Mesendoderm (in vitro differentiated cells): ENCODE results near the gene TMEM117.

Experiments
- DNase-seq: peaks from one replicate; pipeline ENCODE4 v3.0.0; 2013
- H2AK5ac ChIP-seq: 2 replicates; pipeline ENCODE4 v1.6.1; 2013; ENCODE audit warnings: low read length, inconsistent platforms
- H2BK120ac ChIP-seq: 2 replicates; pipeline ENCODE4 v1.6.1; 2013; ENCODE audit warnings: low read depth, mild to moderate bottlenecking, low read length, moderate library complexity, mixed read lengths
- H2BK15ac ChIP-seq: replicated peaks from 2 replicates; pipeline ENCODE4 v1.6.1; 2013; ENCODE audit warnings: low read depth, mild to moderate bottlenecking, moderate library complexity
- H2BK5ac ChIP-seq: 2 replicates; pipeline ENCODE4 v1.6.1; 2013; ENCODE audit warnings: low read length, inconsistent platforms
- H3K18ac ChIP-seq: 2 replicates; pipeline ENCODE4 v1.6.1; 2013; ENCODE audit warnings: mild to moderate bottlenecking, low read length, mixed read lengths
- H3K23ac ChIP-seq: one replicate; pipeline ENCODE4 v1.6.1; 2013; ENCODE audit warnings: low read length
- H3K27ac ChIP-seq: 2 replicates; pipeline ENCODE4 v1.5.1; 2013; ENCODE audit warnings: low read depth, mild to moderate bottlenecking, inconsistent platforms, low read length, moderate library complexity
- H3K27me3 ChIP-seq: 2 replicates; pipeline ENCODE4 v1.6.1; 2013; ENCODE audit warnings: low read length, control low read depth, mild to moderate bottlenecking, inconsistent platforms; ENCODE audit not compliant: insufficient read depth, poor library complexity
- H3K36me3 ChIP-seq: 2 replicates; pipeline ENCODE4 v1.6.1; 2013; ENCODE audit warnings: low read length, inconsistent platforms; ENCODE audit not compliant: control insufficient read depth, insufficient read depth
- H3K4ac ChIP-seq: one replicate; pipeline ENCODE4 v1.6.1; 2013; ENCODE audit warnings: low read depth, mild to moderate bottlenecking, low read length, moderate library complexity
- H3K4me1 ChIP-seq: 2 replicates; pipeline ENCODE4 v1.6.1; 2013; ENCODE audit warnings: low read depth, low read length, inconsistent platforms; ENCODE audit not compliant: control insufficient read depth
- H3K4me2 ChIP-seq: 2 replicates; pipeline ENCODE4 v1.6.1; 2013; ENCODE audit warnings: low read length
- H3K4me3 ChIP-seq: 2 replicates; pipeline ENCODE4 v1.5.1; 2013; ENCODE audit warnings: mild to moderate bottlenecking, low read length
- H3K56ac ChIP-seq: one replicate; pipeline ENCODE4 v1.6.1; 2013; ENCODE audit warnings: low read length
- H3K79me1 ChIP-seq: 2 replicates; pipeline ENCODE4 v1.6.1; 2013; ENCODE audit warnings: low read length, inconsistent platforms
- H3K79me2 ChIP-seq: 2 replicates; pipeline ENCODE4 v1.6.1; 2013; ENCODE audit warnings: mild to moderate bottlenecking, low read length; ENCODE audit not compliant: control insufficient read depth, insufficient read depth
- H3K9ac ChIP-seq: 2 replicates; pipeline ENCODE4 v1.6.1; 2013; ENCODE audit warnings: low read length, inconsistent platforms
- H4K5ac ChIP-seq: one replicate; pipeline ENCODE4 v1.6.1; 2013; ENCODE audit warnings: low read length
- H4K8ac ChIP-seq: one replicate; pipeline ENCODE4 v1.6.1; 2013; ENCODE audit warnings: low read depth, mild to moderate bottlenecking, control low read depth, low read length, moderate library complexity
- WGBS: extraction: QIAGEN DNeasy Blood & Tissue Kit; methylation state at CpG from one replicate; pipeline ENCODE4 v1.1.7; 2013; ENCODE audit warnings: low lambda C conversion rate, missing lambda C conversion rate; ENCODE audit not compliant: insufficient coverage; ENCODE audit errors: extremely low coverage; 5-methylcytosine and 5-hydroxymethylcytosine counted together

TMEM117 gene

DNA sequence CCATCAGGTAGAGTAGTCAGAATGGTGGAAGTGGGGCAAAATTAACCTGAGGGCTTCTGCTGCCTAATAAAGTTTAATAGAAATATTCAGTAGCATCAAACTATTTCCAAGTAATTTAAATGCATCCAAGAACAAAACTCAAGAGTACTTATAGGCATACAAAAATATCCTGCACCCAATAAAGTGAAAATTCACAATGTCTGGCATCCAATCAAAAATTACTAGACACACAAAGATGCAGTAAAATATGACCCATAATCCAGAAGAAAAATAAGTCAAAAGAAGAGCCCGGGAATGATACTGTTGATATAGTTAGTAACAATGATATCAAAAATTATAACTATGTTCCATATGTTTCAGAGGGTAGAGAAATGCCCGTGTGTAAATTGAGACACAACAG lies 95.3 kb downstream of the TMEM117 start:
- no peaks in the 10 kb centered on the region for H3K4me1 ChIP-seq
- no peak overlapping the region for H3K4ac ChIP-seq
- no peaks in the 10 kb centered on the region for H3K79me2 ChIP-seq
- H3K79me1 ChIP-seq = no peaks in the 10 kb centered on the region
- H2BK15ac ChIP-seq = no peak overlapping the region
- no peak for DNase-seq
- no peak overlapping the region for H3K27ac ChIP-seq
- H3K56ac ChIP-seq = no peak overlapping the region
- H2BK5ac ChIP-seq = no peak overlapping the region
- H3K18ac ChIP-seq = no peak overlapping the region
- H3K36me3 ChIP-seq = no peaks in the 10 kb centered on the region
- H3K4me2 ChIP-seq = no peak overlapping the region
- H2AK5ac ChIP-seq = no peak overlapping the region
- H4K8ac ChIP-seq = no peak overlapping the region
- H2BK120ac ChIP-seq = no peak overlapping the region
- H4K5ac ChIP-seq = no peak overlapping the region
- no peak overlapping the region for H3K23ac ChIP-seq
- WGBS = no CpG with 5 or more reads among the region's 2 CpGs
- H3K4me3 ChIP-seq = no peak overlapping the region
- H3K9ac ChIP-seq = no peak overlapping the region
- no peaks in the 10 kb centered on the region for H3K27me3 ChIP-seq

DNA sequence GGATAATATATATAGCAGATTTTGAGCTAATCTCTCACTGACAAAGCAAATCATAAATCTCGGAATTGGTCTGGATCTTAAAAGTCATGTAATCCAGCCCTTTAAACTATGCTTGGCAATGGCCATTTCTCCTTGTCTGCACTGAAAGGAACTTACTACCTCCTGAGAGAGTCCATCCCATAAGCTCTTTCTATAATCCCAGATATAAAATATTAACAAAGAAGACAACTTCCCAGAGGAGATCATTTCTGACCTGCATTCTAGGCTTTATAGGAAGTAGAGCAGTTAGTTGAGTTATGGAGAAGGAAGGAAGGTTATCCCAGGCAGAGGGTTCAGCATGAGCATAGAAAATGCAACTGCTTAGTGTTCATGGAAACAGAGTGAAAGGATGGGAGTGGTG lies 99.7 kb downstream of the TMEM117 start:
- H4K5ac ChIP-seq = no peak overlapping the region
- no peaks in the 10 kb centered on the region for H3K27me3 ChIP-seq
- no peaks in the 10 kb centered on the region for H3K36me3 ChIP-seq
- H3K27ac ChIP-seq = no peak overlapping the region
- no peak overlapping the region for H2BK5ac ChIP-seq
- no peak overlapping the region for H2BK120ac ChIP-seq
- H3K4ac ChIP-seq = no peak overlapping the region
- H3K9ac ChIP-seq = no peak overlapping the region
- H3K18ac ChIP-seq = no peak overlapping the region
- no peak for DNase-seq
- H3K4me3 ChIP-seq = no peak overlapping the region
- WGBS = no CpG with 5 or more reads among the region's 1 CpG
- no peak overlapping the region for H3K56ac ChIP-seq
- no peaks in the 10 kb centered on the region for H3K79me1 ChIP-seq
- H2BK15ac ChIP-seq = no peak overlapping the region
- no peak overlapping the region for H3K4me2 ChIP-seq
- no peak overlapping the region for H2AK5ac ChIP-seq
- H4K8ac ChIP-seq = no peak overlapping the region
- H3K4me1 ChIP-seq = no peaks in the 10 kb centered on the region
- no peak overlapping the region for H3K23ac ChIP-seq
- no peaks in the 10 kb centered on the region for H3K79me2 ChIP-seq

DNA sequence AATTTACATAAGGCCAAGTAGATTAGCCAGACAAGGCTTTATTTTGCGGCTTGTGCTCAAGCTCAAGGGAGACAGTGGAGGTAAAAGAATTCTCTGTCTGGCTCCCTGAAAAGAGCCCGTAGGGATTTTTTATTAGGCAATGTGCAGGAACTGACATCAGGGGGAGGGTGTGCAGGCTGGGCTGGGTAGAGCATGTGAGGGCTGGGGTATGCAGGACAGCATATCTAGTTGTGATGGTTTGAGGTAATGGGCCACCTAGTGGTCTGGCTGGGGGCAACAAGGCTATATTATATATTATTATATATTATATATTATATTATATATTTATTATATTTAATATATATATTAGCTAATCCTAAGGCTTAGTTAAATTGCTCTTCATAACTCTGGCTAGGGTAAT lies 102.1 kb downstream of the TMEM117 start:
- WGBS = no CpG with 5 or more reads among the region's 2 CpGs
- H3K23ac ChIP-seq = no peak overlapping the region
- H4K8ac ChIP-seq = no peak overlapping the region
- no peaks in the 10 kb centered on the region for H3K79me1 ChIP-seq
- H3K56ac ChIP-seq = no peak overlapping the region
- no peak overlapping the region for H3K4me2 ChIP-seq
- H3K79me2 ChIP-seq = no peaks in the 10 kb centered on the region
- H2AK5ac ChIP-seq = no peak overlapping the region
- H4K5ac ChIP-seq = no peak overlapping the region
- no peak overlapping the region for H2BK5ac ChIP-seq
- no peaks in the 10 kb centered on the region for H3K36me3 ChIP-seq
- H3K4me1 ChIP-seq = no peaks in the 10 kb centered on the region
- H3K27me3 ChIP-seq = no peaks in the 10 kb centered on the region
- H2BK120ac ChIP-seq = no peak overlapping the region
- peak; percentile 33 for DNase-seq
- no peak overlapping the region for H3K9ac ChIP-seq
- H3K4me3 ChIP-seq = no peak overlapping the region
- H2BK15ac ChIP-seq = no peak overlapping the region
- H3K18ac ChIP-seq = no peak overlapping the region
- H3K27ac ChIP-seq = no peak overlapping the region
- H3K4ac ChIP-seq = no peak overlapping the region

DNA sequence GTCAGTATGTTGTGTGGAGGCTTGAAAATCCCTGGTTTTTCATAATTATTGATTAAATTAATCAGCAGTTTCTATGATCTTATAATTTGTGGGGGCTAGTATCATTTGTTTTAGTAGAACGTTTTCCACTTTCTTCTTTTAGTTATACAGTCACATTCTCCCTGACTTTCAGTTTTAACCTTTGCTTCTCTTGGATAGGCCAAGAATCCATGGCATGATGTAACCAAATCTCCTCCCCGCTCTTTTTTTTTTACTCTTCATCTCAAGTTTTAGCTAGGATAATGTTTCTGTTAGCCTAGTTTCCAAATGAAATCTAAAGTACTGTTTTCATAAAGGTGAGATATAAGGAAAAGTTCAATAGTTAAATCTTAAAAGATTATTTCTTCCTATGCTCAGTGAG lies 106.5 kb downstream of the TMEM117 start:
- Histone ChIP-seq H3K27ac (no peak overlapping the region), H4K5ac (no peak overlapping the region), H2BK120ac (no peak overlapping the region), H3K4me1 (no peaks in the 10 kb centered on the region), H3K4ac (no peak overlapping the region), H3K36me3 (no peaks in the 10 kb centered on the region), H2AK5ac (no peak overlapping the region), H3K23ac (no peak overlapping the region), H3K79me2 (no peaks in the 10 kb centered on the region), H2BK5ac (no peak overlapping the region), H4K8ac (no peak overlapping the region), H3K4me3 (no peak overlapping the region), H3K79me1 (no peaks in the 10 kb centered on the region), H3K56ac (no peak overlapping the region), H2BK15ac (no peak overlapping the region), H3K18ac (no peak overlapping the region), H3K27me3 (no peaks in the 10 kb centered on the region), H3K9ac (no peak overlapping the region), H3K4me2 (no peak overlapping the region)
- WGBS = no CpG with 5 or more reads among the region's 2 CpGs
- no peak for DNase-seq

DNA sequence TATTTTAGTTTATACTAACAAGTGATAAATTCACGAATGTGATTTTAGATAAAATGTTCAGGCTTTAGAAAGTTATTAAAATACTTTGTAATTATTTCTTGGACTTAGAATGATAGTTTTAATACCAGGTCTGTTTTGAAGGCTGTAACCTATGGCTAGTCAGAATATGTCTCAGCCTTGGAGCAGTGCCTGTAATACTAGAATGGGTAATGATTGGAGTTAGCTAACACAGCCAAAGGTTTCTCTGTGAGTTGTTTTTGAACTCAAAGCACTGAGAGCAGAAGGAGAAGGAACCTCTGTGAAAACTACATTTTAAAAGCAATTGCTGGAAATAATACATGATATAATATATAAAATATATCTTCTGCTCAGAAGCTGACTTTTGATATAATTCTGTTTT lies 110.1 kb downstream of the TMEM117 start:
- H3K79me1 ChIP-seq = no peaks in the 10 kb centered on the region
- no peak overlapping the region for H3K18ac ChIP-seq
- no peak overlapping the region for H3K27ac ChIP-seq
- H3K9ac ChIP-seq = no peak overlapping the region
- WGBS = no CpG with 5 or more reads among the region's 1 CpG
- no peak overlapping the region for H2BK5ac ChIP-seq
- no peak for DNase-seq
- H4K8ac ChIP-seq = no peak overlapping the region
- H3K4ac ChIP-seq = no peak overlapping the region
- H3K79me2 ChIP-seq = no peaks in the 10 kb centered on the region
- H2AK5ac ChIP-seq = no peak overlapping the region
- H3K4me3 ChIP-seq = no peak overlapping the region
- H2BK15ac ChIP-seq = no peak overlapping the region
- H3K23ac ChIP-seq = no peak overlapping the region
- no peaks in the 10 kb centered on the region for H3K4me1 ChIP-seq
- no peak overlapping the region for H3K56ac ChIP-seq
- no peaks in the 10 kb centered on the region for H3K27me3 ChIP-seq
- no peak overlapping the region for H4K5ac ChIP-seq
- no peak overlapping the region for H3K4me2 ChIP-seq
- H3K36me3 ChIP-seq = no peaks in the 10 kb centered on the region
- no peak overlapping the region for H2BK120ac ChIP-seq

DNA sequence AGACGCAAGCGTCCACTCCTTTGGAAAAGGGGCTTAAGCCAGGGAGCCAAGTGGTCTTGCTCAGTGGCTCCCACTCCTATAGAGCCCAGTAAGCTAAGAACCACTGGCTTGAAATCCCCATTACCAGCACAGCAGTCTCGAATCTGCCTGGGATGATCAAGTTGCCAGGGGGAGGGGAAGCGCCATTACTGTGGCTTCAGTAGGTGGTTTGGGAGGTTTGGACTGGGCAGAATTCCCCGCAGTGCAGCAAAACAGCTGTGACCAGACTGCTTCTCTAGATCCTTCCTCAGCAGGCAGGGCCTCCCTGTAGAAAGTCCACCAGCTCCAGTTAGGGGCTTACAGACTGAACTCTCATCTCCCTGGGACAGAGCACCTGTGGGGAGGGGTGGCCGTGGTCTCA lies 115.4 kb downstream of the TMEM117 start:
- no peak for DNase-seq
- Histone ChIP-seq H3K79me2 (no peaks in the 10 kb centered on the region), H3K4me2 (no peak overlapping the region), H2BK120ac (no peak overlapping the region), H3K27ac (no peak overlapping the region), H4K8ac (peak overlapping the region; percentile 65), H3K79me1 (no peaks in the 10 kb centered on the region), H3K9ac (no peak overlapping the region), H3K4me1 (no peaks in the 10 kb centered on the region), H4K5ac (no peak overlapping the region), H3K36me3 (no peaks in the 10 kb centered on the region), H2BK5ac (no peak overlapping the region), H3K4ac (no peak overlapping the region), H2AK5ac (no peak overlapping the region), H3K23ac (no peak overlapping the region), H3K18ac (no peak overlapping the region), H2BK15ac (no peak overlapping the region), H3K56ac (no peak overlapping the region), H3K27me3 (no peaks in the 10 kb centered on the region), H3K4me3 (no peak overlapping the region)
- no CpG with 5 or more reads among the region's 6 CpGs for WGBS
